SHP77 (cell line): Measurements from ENCODE around the gene BCAS1.

Source experiments
- DNase-seq, 2 experiments: peaks; one replicate each; lab custom pipeline; 2025; lab: John Stamatoyannopoulos, UW

BCAS1 gene

DNA sequence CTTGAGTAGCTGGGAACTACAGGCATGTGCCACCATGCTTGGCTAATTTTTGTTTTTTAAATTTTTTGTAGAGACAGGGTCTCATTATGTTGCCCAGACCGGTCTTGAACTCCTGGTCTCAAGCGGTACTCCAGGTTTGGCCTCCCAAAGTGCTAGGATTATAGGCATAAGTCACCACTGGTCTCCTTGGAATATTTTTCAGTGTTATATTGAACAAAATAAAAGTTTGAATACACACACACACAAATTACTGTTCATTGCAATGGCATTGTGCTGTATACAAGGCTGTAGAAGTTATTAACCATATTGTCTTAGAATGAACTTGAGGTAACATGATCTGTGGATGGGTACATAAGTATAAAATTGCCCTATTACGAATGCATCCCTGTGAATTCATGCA lies 166.1 kb downstream of the BCAS1 start:
- DNase-seq = no peak

DNA sequence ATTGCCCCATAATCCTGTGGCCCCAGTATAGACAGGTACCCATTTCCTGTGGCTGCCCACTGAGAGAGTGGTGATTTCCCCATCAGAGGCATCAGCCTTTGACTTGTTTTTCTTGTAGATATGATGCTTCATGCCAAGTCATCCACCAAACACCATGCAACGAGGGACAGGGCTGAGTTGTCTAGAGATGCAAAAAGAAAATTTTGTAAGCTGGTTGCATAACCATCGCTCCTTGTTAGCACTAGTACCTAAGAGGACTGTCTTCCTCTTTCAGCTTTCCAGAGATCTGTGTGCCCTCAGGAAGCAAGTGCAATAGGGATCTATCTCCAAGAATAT lies 166.8 kb downstream of the BCAS1 start:
- DNase-seq = no peak

DNA sequence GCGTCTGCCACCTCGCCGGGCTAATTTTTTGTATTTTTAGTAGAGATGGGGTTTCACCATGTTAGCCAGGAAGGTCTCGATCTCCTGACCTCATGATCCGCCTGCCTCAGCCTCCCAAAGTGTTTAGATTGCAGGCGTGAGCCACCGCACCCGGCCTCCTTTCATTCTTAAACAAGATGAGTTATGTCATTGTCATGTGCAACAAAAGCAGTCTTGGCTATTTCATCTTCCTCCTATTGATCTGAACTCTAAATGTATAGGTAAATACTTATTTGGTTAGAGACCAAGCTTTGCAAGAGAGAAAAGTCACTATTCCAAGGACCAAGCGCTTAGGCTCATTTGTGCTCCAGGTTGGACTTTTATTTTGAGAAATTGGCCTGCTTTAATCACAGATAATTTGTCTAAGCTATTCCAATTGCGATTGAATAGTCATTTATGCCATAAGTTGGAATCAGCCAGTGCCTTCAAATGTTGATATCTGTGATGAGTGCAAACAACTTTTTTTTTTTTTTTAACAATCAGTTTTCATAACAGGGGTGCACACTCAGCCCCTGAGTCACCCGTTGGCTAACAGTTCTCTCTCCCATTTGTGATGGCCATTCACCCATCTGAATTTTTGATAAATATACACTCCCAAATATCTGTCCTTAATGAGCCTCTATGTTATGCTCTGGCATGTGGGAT lies 167.3 kb downstream of the BCAS1 start:
- no peak for DNase-seq

GRCh38 chr20:53901497-53902096 lies 168.8 kb downstream of the BCAS1 start:
- DNase-seq = no peak

GRCh38 chr20:53901064-53901463 lies 169.3 kb downstream of the BCAS1 start:
- DNase-seq = no peak

DNA sequence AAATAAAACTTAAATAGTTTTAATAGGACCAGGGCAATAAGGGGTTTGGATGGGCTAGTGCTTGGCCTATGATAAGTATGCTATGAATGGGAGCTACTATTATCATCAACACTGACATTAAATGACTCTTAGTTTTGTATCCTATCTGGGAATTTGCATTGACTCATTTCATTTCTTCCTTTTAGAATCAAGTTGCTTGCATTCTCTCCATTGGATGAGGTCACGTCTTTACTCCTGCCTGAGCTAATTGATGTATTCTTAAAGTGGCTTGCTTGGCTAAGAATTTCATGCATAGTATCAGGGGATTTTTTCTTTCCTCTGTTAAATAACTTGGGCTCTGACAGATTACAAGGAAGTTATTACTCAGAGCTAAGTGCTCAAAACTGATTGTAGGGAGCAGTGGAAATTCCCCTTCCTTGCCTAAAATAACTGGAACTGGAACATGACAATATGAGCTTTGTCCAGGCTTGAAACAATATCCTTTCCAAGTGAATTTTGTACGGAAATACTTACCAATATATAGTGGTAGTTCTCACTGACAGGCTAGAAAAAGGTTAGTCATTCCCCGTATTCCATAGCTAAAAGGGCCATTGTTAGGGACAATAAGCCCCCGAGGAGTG lies 169.9 kb downstream of the BCAS1 start:
- no peak for DNase-seq

DNA sequence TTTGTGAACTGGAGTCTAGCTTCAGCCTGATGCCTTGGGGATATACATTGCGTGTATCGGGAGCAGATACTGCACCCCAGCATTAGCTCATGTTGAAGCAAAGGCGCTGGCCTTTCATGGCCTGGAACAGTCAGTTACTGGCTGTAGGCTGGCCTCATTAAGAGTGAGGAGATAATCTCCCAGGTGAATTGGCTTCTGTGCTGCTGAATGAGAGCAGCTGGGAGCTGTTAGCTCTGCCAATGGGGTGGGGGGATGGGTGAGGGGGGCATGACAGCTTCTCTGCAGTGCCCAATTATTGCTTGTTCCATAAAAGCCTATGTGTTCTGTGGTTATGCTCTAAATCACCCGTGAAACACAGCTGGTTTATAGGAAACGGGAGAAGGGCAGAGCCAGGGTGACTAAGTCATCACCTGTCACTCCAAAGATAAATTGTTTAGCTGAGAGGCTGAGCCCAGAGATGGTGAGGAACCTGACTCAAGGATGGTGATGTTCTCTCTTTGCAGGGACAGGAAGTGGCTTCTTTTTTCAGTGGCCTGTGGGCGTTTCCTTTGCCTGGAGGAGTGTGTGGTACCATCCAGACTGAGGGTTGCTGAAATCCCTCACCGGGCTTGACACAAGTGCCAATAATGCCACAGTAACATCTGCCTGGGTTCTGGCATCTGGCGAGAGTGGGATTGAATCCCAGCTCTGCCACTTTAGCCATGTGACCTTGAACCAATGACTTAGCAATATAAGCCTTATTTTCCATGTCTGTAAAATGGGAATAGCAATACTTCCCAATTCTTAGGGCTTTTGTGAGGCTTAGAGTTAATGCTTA lies 170.8 kb downstream of the BCAS1 start:
- DNase-seq = peak; percentile 92 to 93

DNA sequence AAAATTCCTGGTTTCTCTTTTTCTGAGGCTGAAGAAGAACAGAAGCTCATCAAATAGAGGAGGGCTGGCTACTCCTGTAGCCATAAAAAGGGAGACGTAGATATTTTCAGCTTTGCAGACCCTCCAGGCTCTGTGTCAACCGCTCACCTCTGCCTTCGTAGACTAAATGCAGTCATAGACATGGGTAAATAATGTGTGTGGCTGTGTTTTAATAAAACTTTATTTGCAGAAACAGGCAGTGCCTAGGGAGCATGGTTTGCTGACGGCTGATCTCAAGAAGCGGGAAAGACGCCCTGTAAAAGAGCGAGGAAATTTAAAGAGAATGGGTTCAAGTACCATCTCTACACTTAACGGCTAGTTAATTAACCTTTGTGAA lies 171.8 kb downstream of the BCAS1 start:
- DNase-seq = no peak

DNA sequence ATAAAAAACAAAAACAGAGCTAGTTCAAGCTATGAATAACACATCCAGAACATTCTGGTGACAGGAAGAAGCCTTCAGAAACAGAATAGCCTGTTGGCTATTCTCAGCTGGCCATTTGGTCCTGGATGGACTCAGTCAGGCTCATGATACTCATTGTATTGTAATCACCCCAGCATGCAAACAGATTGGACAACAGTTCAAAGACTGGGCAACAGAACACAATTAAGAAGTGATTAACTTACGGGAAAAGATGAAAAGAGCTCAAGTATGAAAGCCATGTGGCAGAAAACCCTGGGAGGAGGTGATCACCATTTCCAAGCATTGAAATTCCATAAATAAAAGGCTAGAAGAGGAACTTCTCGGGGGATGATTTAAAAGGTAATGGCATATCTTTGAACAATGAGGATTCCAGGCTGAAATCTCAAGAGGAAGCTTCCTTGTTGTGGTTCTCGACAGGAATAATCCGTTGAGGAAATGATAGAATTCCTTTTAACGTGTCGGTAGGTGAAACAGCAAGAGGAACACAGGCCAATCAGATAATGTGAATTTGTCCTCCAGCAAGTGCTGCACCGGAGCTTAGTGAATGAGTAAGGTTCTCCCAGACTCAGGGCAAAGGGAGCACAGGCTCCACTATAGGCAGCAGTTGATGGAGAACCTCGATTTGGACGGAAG lies 172.4 kb downstream of the BCAS1 start:
- no peak for DNase-seq

DNA sequence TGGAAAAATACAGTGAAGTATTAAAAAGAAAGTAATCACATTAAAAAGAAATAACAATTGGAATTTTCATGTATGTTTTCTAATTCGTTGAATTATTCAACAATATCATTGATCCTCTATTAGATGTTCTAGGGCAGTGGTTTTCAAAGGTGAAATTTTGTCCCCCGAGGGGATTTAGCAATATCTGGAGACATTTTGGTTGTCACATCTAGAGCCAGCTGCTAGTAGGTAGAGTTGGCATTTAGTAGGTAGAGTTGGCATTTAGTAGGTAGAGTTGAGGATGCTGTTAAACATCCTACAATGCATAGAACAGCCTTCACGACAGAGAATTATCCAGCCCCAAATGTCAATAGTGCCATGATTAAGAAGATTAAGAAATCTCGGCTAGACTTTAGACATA lies 173.7 kb downstream of the BCAS1 start:
- DNase-seq = no peak

GRCh38 chr20:53896041-53896440 lies 174.4 kb downstream of the BCAS1 start:
- no peak for DNase-seq

- no peak for DNase-seq
Observed at GRCh38 chr20:53895385-53895755, 175.0 kb downstream of the BCAS1 start.

- no peak for DNase-seq
Observed at GRCh38 chr20:53894707-53895384, 175.5 kb downstream of the BCAS1 start.
